Ectodermal cell (in vitro differentiated cells): ENCODE data around the gene IL32.

Experiments
- H3K27ac ChIP-seq: 2 replicates; pipeline ENCODE4 v1.7.0; 2013; ENCODE audit warnings: mild to moderate bottlenecking, low read depth, low read length; ENCODE audit not compliant: insufficient read depth, poor library complexity, severe bottlenecking
- H3K27me3 ChIP-seq: 2 replicates; pipeline ENCODE4 v1.7.0; 2013; ENCODE audit warnings: mild to moderate bottlenecking, low read length; ENCODE audit not compliant: insufficient read depth, control insufficient read depth, poor library complexity, severe bottlenecking
- H3K36me3 ChIP-seq: one replicate; pipeline ENCODE4 v1.7.0; 2013; ENCODE audit warnings: low read length; ENCODE audit not compliant: control insufficient read depth, insufficient read depth
- H3K4me1 ChIP-seq: one replicate; pipeline ENCODE4 v1.7.0; 2013; ENCODE audit warnings: low read length; ENCODE audit not compliant: control insufficient read depth, insufficient read depth
- H3K4me3 ChIP-seq: 2 replicates; pipeline ENCODE4 v1.7.0; 2013; ENCODE audit warnings: low read depth, low read length, control low read depth; ENCODE audit not compliant: insufficient read depth
- H3K9me3 ChIP-seq: 2 replicates; pipeline ENCODE4 v1.7.0; 2013; ENCODE audit warnings: mild to moderate bottlenecking, low read length, moderate library complexity; ENCODE audit not compliant: control insufficient read depth
- WGBS, 2 experiments: methylation state at CpG; one replicate each; pipeline ENCODE4 v1.1.7; 2013; ENCODE audit warnings: missing lambda C conversion rate in 2 of 2; 5-methylcytosine and 5-hydroxymethylcytosine counted together

Gene IL32

GRCh38 chr16:3022208-3022683, 43.2 kb upstream of the IL32 start:
- peaks cover 25% of the 10 kb centered on the region for H3K4me1 ChIP-seq
- H3K9me3 ChIP-seq = no peaks in the 10 kb centered on the region
- peak overlapping the region; percentile 56 for H3K4me3 ChIP-seq
- 6 to 10% methylated on average over 7 to 8 of the region's 8 CpGs for WGBS, 2 experiments
- H3K27ac ChIP-seq = peak overlapping the region; percentile 83
- H3K36me3 ChIP-seq = peaks cover 17% of the 10 kb centered on the region
- H3K27me3 ChIP-seq = peaks cover 3% of the 10 kb centered on the region

- Histone ChIP-seq H3K27me3 (no peaks in the 10 kb centered on the region), H3K27ac (peak overlapping the region; percentile 83), H3K4me3 (peak overlapping the region; percentile 60), H3K4me1 (peaks cover 25% of the 10 kb centered on the region), H3K9me3 (no peaks in the 10 kb centered on the region), H3K36me3 (peaks cover 17% of the 10 kb centered on the region)
- 27 to 33% methylated on average over 8 of the region's 8 CpGs for WGBS, 2 experiments
These were observed 42.6 kb upstream of the IL32 start for GRCh38 chr16:3022684-3023414.

- Histone ChIP-seq H3K27me3 (peaks cover under 1% of the 10 kb centered on the region), H3K4me3 (peak overlapping the region; percentile 60), H3K9me3 (no peaks in the 10 kb centered on the region), H3K4me1 (peaks cover 25% of the 10 kb centered on the region), H3K27ac (peak overlapping the region; percentile 79), H3K36me3 (peaks cover 17% of the 10 kb centered on the region)
- WGBS, 2 experiments = 4% methylated on average over 6 of the region's 6 CpGs
These were observed 42.1 kb upstream of the IL32 start for GRCh38 chr16:3023415-3023668.

GRCh38 chr16:3023669-3024478, 41.6 kb upstream of the IL32 start, which contains the start of the genes HCFC1R1 and THOC6:
Gene HCFC1R1, minus strand, starts transcription at chr16:3023942. Its CDS starts 1 bp downstream, at chr16:3023941.
Gene THOC6, plus strand, starts transcription at chr16:3024035. Its CDS starts 292 bp downstream, at chr16:3024327.
- Histone ChIP-seq H3K27ac (peak within 1 kb of the TSS; percentile 83), H3K9me3 (no peaks in the 10 kb centered on the region), H3K4me1 (peaks cover 23% of the 10 kb centered on the region), H3K36me3 (peaks cover 17% of the 10 kb centered on the region), H3K4me3 (peak within 1 kb of the TSS; percentile 60), H3K27me3 (peaks cover 6% of the 10 kb centered on the region)
- 0 to 1% methylated on average over 69 of the region's 69 CpGs for WGBS, 2 experiments

- Histone ChIP-seq H3K36me3 (peaks cover 17% of the 10 kb centered on the region), H3K9me3 (no peaks in the 10 kb centered on the region)
These were observed 40.1 kb upstream of the IL32 start for GRCh38 chr16:3025032-3026002.

GRCh38 chr16:3026003-3026378, 39.4 kb upstream of the IL32 start:
- Histone ChIP-seq H3K27ac (no peak overlapping the region), H3K9me3 (no peaks in the 10 kb centered on the region), H3K36me3 (peaks cover 17% of the 10 kb centered on the region), H3K4me3 (no peak overlapping the region), H3K4me1 (peaks cover 23% of the 10 kb centered on the region), H3K27me3 (peaks cover 27% of the 10 kb centered on the region)
- 95 to 96% methylated on average over 8 of the region's 8 CpGs for WGBS, 2 experiments

More at GRCh38 chr16:3025032-3026002, 40.1 kb upstream of the IL32 start:
- Histone ChIP-seq H3K4me1 (peaks cover 23% of the 10 kb centered on the region), H3K27ac (no peak overlapping the region), H3K27me3 (peaks cover 21% of the 10 kb centered on the region), H3K4me3 (no peak overlapping the region)
- 96% methylated on average over 18 of the region's 18 CpGs for WGBS, 2 experiments

GRCh38 chr16:3026609-3027488, 38.6 kb upstream of the IL32 start:
- Histone ChIP-seq H3K9me3 (no peaks in the 10 kb centered on the region), H3K4me1 (peaks cover 17% of the 10 kb centered on the region), H3K27ac (no peak overlapping the region), H3K36me3 (peaks cover 17% of the 10 kb centered on the region), H3K4me3 (no peak overlapping the region), H3K27me3 (peaks cover 29% of the 10 kb centered on the region)
- WGBS, 2 experiments = 95 to 97% methylated on average over 24 of the region's 24 CpGs

- Histone ChIP-seq H3K27me3 (peaks cover 35% of the 10 kb centered on the region), H3K4me1 (peaks cover 11% of the 10 kb centered on the region), H3K36me3 (peaks cover 17% of the 10 kb centered on the region), H3K27ac (no peak overlapping the region), H3K4me3 (no peak overlapping the region), H3K9me3 (no peaks in the 10 kb centered on the region)
- WGBS, 2 experiments = 87 to 96% methylated on average over 8 of the region's 8 CpGs
These were observed 38.0 kb upstream of the IL32 start for GRCh38 chr16:3027489-3027795.

GRCh38 chr16:3027983-3028715, 37.3 kb upstream of the IL32 start:
- 6% methylated on average over 58 of the region's 58 CpGs for WGBS, 2 experiments
- peak overlapping the region; percentile 26 for H3K27ac ChIP-seq
- peaks cover 17% of the 10 kb centered on the region for H3K36me3 ChIP-seq

More at GRCh38 chr16:3027983-3028715, 37.3 kb upstream of the IL32 start:
- Histone ChIP-seq H3K4me1 (peaks cover 4% of the 10 kb centered on the region), H3K27me3 (peaks cover 39% of the 10 kb centered on the region), H3K9me3 (no peaks in the 10 kb centered on the region), H3K4me3 (peak overlapping the region; percentile 20)
